Nephron progenitor cell (in vitro differentiated cells): ENCODE measurements around the gene NLGN1.
"Not testable (repeated sequence)": the region's sequence is repeated elsewhere in the genome, so short reads cannot be mapped to it uniquely, and the experiment has no call there.

Experiments
- DNase-seq: peaks from one replicate; pipeline ENCODE4 v3.0.0; 2021
- H3K27ac Mint-ChIP-seq: 2 replicates; pipeline ENCODE4 v1.8.0; 2021; ENCODE audit warnings: mild to moderate bottlenecking, moderate library complexity, mixed read lengths
- H3K27me3 Mint-ChIP-seq: 2 replicates; pipeline ENCODE4 v1.8.0; 2021; ENCODE audit warnings: mild to moderate bottlenecking, low read depth, mixed read lengths; ENCODE audit not compliant: poor library complexity
- H3K36me3 Mint-ChIP-seq: 2 replicates; pipeline ENCODE4 v1.8.0; 2021; ENCODE audit warnings: low read depth, mixed read lengths
- H3K4me1 Mint-ChIP-seq: 2 replicates; pipeline ENCODE4 v1.8.0; 2021; ENCODE audit warnings: mixed read lengths
- H3K4me3 Mint-ChIP-seq: 2 replicates; pipeline ENCODE4 v1.8.0; 2021; ENCODE audit warnings: mild to moderate bottlenecking, moderate library complexity, mixed read lengths
- H3K9me3 Mint-ChIP-seq: 2 replicates; pipeline ENCODE4 v1.8.0; 2021; ENCODE audit warnings: mild to moderate bottlenecking, moderate library complexity, mixed read lengths
- CTCF ChIP-seq: fragments of 200-600 bp; sonication (generic); IDR thresholded peaks from 2 replicates; pipeline ENCODE4 v1.5.0; 2021; ENCODE audit warnings: antibody characterized with exemption

The NLGN1 gene

GRCh38 chr3:173589116-173589515 is 191.6 kb downstream of the NLGN1 start:
- DNase-seq = no peak
- no peak overlapping the region for H3K4me3 Mint-ChIP-seq
- no peak for TF ChIP-seq CTCF
- no peak overlapping the region for H3K27ac Mint-ChIP-seq
- H3K27me3 Mint-ChIP-seq = peaks cover 9% of the 10 kb centered on the region
- peaks cover 24% of the 10 kb centered on the region for H3K4me1 Mint-ChIP-seq
- no peaks in the 10 kb centered on the region for H3K36me3 Mint-ChIP-seq
- H3K9me3 Mint-ChIP-seq = no peaks in the 10 kb centered on the region

- no peak for TF ChIP-seq CTCF
- H3K36me3 Mint-ChIP-seq = no peaks in the 10 kb centered on the region
- no peak for DNase-seq
- H3K4me3 Mint-ChIP-seq = no peak overlapping the region
- H3K27me3 Mint-ChIP-seq = peaks cover 3% of the 10 kb centered on the region
- peaks cover 4% of the 10 kb centered on the region for H3K4me1 Mint-ChIP-seq
- no peak overlapping the region for H3K27ac Mint-ChIP-seq
- H3K9me3 Mint-ChIP-seq = no peaks in the 10 kb centered on the region
These were observed 193.9 kb downstream of the NLGN1 start for GRCh38 chr3:173591401-173591800.

- not testable (repeated sequence) for H3K36me3 Mint-ChIP-seq, H3K4me1 Mint-ChIP-seq, H3K27me3 Mint-ChIP-seq, DNase-seq, H3K4me3 Mint-ChIP-seq, H3K27ac Mint-ChIP-seq, H3K9me3 Mint-ChIP-seq
These were observed 197.3 kb downstream of the NLGN1 start for GRCh38 chr3:173594881-173595280.

- no peaks in the 10 kb centered on the region for H3K27me3 Mint-ChIP-seq
- no peaks in the 10 kb centered on the region for H3K36me3 Mint-ChIP-seq
- DNase-seq = no peak
- no peaks in the 10 kb centered on the region for H3K9me3 Mint-ChIP-seq
- H3K27ac Mint-ChIP-seq = no peak overlapping the region
- H3K4me3 Mint-ChIP-seq = no peak overlapping the region
- no peak for TF ChIP-seq CTCF
- peaks cover 5% of the 10 kb centered on the region for H3K4me1 Mint-ChIP-seq
These were observed 202.1 kb downstream of the NLGN1 start for GRCh38 chr3:173599673-173600072.

GRCh38 chr3:173614522-173614921 is 217.0 kb downstream of the NLGN1 start:
- H3K4me1 Mint-ChIP-seq = no peaks in the 10 kb centered on the region
- no peak for TF ChIP-seq CTCF
- H3K27me3 Mint-ChIP-seq = peaks cover 2% of the 10 kb centered on the region
- DNase-seq = no peak
- H3K9me3 Mint-ChIP-seq = no peaks in the 10 kb centered on the region
- H3K4me3 Mint-ChIP-seq = no peak overlapping the region
- no peak overlapping the region for H3K27ac Mint-ChIP-seq
- no peaks in the 10 kb centered on the region for H3K36me3 Mint-ChIP-seq

- no peak for TF ChIP-seq CTCF
- Mint-ChIP-seq H3K27ac (no peak overlapping the region), H3K9me3 (no peaks in the 10 kb centered on the region), H3K27me3 (peaks cover 2% of the 10 kb centered on the region), H3K4me1 (no peaks in the 10 kb centered on the region), H3K4me3 (no peak overlapping the region), H3K36me3 (no peaks in the 10 kb centered on the region)
- DNase-seq = no peak
These were observed 218.1 kb downstream of the NLGN1 start for GRCh38 chr3:173615661-173616060.
